ENCODE data around the gene FAAP24.
"Not testable (repeated sequence)": the region's sequence is repeated elsewhere in the genome, so short reads cannot be mapped to it uniquely, and the experiment has no call there.

The FAAP24 gene

DNA sequence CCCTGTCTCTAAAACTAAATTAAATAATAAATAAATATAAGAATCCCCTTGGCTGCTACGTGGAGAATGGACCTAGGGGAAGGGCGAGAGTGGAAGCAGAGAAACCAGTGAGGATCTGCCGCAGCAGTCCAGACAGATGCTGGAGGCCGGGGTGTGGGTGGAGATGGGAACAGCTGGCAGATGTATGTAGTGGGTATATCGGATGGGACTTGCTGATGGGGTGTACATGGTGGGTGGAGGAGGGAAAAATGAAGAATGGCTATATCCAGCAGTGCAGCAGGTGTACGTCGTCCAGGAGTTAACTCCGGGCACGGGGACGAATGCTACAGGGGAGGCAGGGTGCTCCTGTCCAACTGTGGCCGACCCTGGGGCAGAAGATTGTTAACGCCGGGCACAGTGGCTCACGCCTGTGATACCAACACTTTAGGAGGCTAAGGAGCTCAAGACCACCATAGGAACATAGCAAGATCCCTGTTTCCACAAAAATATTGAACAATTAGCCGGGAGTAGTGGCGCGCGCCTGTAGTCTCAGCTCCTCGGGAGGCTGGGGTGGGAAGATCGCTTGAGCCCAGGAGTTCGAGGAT is 938 bp upstream of the FAAP24 start:
- Histone ChIP-seq H3K27ac (no peak overlapping the region), H3K4me1 (ENCODE audit: control insufficient read depth in 1 of 2, insufficient read depth in 1 of 2, low read depth in 1 of 2, low read length in 1 of 2) (peaks cover 5 to 14% of the 10 kb centered on the region in 2 experiments), H3K9me3 (no peaks in the 10 kb centered on the region), H3K36me3 (no peaks in the 10 kb centered on the region), H3K4me3 (ENCODE audit: low read depth in 1 of 2, low read length in 1 of 2) (peak overlapping the region; percentile 93 to 94), H3K27me3 (no peaks in the 10 kb centered on the region)
- no peak for TF ChIP-seq CTCF (IDR thresholded peaks at IDR 0.05)

- Histone ChIP-seq H3K9me3 (no peaks in the 10 kb centered on the region), H3K27ac (no peak overlapping the region)
Observed at GRCh38 chr19:32976223-32976805, 4.3 kb downstream of the FAAP24 start.

DNA sequence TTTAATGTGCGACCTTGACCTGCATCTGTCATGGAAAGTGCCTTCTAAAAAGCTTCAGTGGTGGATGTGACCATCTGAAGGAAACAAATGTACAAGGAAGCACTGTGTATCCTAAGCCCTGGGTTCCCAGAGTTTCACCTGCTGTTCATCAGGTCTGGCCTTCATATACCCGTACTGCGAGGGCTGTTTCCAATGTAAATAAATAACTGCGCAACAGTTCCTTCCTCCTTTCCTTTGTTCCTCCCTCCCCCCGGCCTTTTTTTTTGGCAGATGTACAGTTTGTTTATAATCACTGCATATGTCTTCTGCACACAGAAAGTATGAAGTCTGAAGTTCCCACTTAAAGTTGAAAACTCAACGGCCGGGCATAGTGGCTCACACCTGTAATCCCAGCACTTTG is 5.2 kb downstream of the FAAP24 start:
- H3K4me1 ChIP-seq (ENCODE audit: control insufficient read depth in 1 of 2, insufficient read depth in 1 of 2, low read depth in 1 of 2, low read length in 1 of 2): peaks cover 24 to 32% of the 10 kb centered on the region in 2 experiments
- TF ChIP-seq CTCF (IDR thresholded peaks at IDR 0.05): no peak
- no peaks in the 10 kb centered on the region for H3K27me3 ChIP-seq
- peak overlapping the region in 1 of 2 experiments; percentile 27 for H3K4me3 ChIP-seq (ENCODE audit: low read depth in 1 of 2, low read length in 1 of 2)
- H3K36me3 ChIP-seq: no peaks in the 10 kb centered on the region
- H3K27ac ChIP-seq: peak overlapping the region; percentile 51
- H3K9me3 ChIP-seq: no peaks in the 10 kb centered on the region

More at GRCh38 chr19:32976223-32976805, 4.3 kb downstream of the FAAP24 start:
- peaks cover 25 to 37% of the 10 kb centered on the region in 2 experiments for H3K4me1 ChIP-seq (ENCODE audit: control insufficient read depth in 1 of 2, insufficient read depth in 1 of 2, low read depth in 1 of 2, low read length in 1 of 2)
- H3K27me3 ChIP-seq: no peaks in the 10 kb centered on the region
- peak; percentile 56 for TF ChIP-seq CTCF (IDR thresholded peaks at IDR 0.05)
- H3K4me3 ChIP-seq (ENCODE audit: low read depth in 1 of 2, low read length in 1 of 2): no peak overlapping the region
- no peaks in the 10 kb centered on the region for H3K36me3 ChIP-seq

- Histone ChIP-seq H3K4me3 (ENCODE audit: low read depth in 1 of 2, low read length in 1 of 2) (peak overlapping the region in 1 of 2 experiments; percentile 27), H3K4me1 (ENCODE audit: control insufficient read depth in 1 of 2, insufficient read depth in 1 of 2, low read depth in 1 of 2, low read length in 1 of 2) (peaks cover 24 to 29% of the 10 kb centered on the region in 2 experiments), H3K27ac (peak overlapping the region; percentile 51)
- not testable (repeated sequence) for H3K36me3 ChIP-seq, H3K9me3 ChIP-seq, H3K27me3 ChIP-seq
Observed at GRCh38 chr19:32977813-32978212, 5.8 kb downstream of the FAAP24 start.

DNA sequence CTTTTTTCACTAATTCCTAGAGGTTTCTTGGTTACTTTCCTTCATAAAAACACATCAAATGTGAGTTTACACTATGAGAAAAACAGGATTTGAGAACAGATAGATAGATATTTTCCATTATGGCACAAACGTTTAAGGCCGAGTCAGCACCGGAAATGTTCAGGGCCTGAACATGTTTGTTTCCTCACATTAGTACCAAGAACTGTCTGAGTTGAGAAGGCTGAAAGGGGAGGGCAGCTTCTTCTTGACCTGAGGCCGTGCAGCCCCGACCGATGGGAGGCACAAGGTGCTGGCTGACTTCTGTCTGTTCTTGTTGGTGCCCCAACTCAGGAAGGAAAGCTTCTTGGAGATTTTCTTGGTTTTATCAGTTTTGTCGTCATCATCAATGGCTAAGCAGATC is 7.8 kb downstream of the FAAP24 start:
- not testable (repeated sequence) for H3K9me3 ChIP-seq; H3K4me3 ChIP-seq (ENCODE audit: low read depth in 1 of 2, low read length in 1 of 2); H3K36me3 ChIP-seq; H3K27me3 ChIP-seq; H3K27ac ChIP-seq
- peaks cover 24 to 29% of the 10 kb centered on the region in 2 experiments for H3K4me1 ChIP-seq (ENCODE audit: control insufficient read depth in 1 of 2, insufficient read depth in 1 of 2, low read depth in 1 of 2, low read length in 1 of 2)

DNA sequence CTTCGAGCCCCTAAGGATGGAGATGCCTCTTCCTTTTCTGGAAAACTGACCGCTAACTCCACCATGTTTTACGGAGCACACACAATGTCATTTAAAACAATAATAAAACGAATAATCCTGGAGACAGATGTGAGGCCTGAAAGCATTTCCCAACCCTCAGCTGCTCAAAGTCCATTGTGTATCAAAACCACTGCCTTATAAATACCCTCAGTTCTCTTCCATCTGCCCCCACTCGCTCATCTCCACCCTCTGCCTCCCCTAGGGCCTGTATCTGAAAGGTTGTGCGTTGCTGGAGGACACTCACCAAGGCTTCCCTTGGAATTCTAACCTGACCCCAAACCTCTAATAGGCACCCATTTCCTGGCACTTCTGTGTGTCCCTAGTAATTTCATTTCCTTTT is 10.4 kb downstream of the FAAP24 start:
- not testable (repeated sequence) for H3K36me3 ChIP-seq
- peaks cover 13 to 15% of the 10 kb centered on the region in 2 experiments for H3K4me1 ChIP-seq (ENCODE audit: control insufficient read depth in 1 of 2, insufficient read depth in 1 of 2, low read depth in 1 of 2, low read length in 1 of 2)

GRCh38 chr19:32988254-32988653 is 16.2 kb downstream of the FAAP24 start:
- not testable (repeated sequence) for H3K27ac ChIP-seq; H3K9me3 ChIP-seq; H3K4me3 ChIP-seq (ENCODE audit: low read depth in 1 of 2, low read length in 1 of 2); H3K36me3 ChIP-seq; H3K27me3 ChIP-seq; H3K4me1 ChIP-seq (ENCODE audit: control insufficient read depth in 1 of 2, insufficient read depth in 1 of 2, low read depth in 1 of 2, low read length in 1 of 2)

More for the DNA sequence above, 10.4 kb downstream of the FAAP24 start:
- not testable (repeated sequence) for H3K27me3 ChIP-seq; H3K27ac ChIP-seq; H3K9me3 ChIP-seq; H3K4me3 ChIP-seq (ENCODE audit: low read depth in 1 of 2, low read length in 1 of 2)
